ENCODE data around the gene ALG10. TPM values are rescaled to one million over a fixed set of nuclear protein-coding genes. Genes with fewer than 3 reads are reported as not detected.
"Not testable (repeated sequence)": the region's sequence is repeated elsewhere in the genome, so short reads cannot be mapped to it uniquely, and the experiment has no call there.

ALG10 gene
- total RNA-seq, 3 donors from 2014 or later = 7.5 to 12.4 (median 7.7) TPM

- no peak for DNase-seq (ENCODE audit: low spot score in 2 of 2)
- TF ChIP-seq POLR2A (IDR thresholded peaks at IDR 0.05) = no peak
- no peak for TF ChIP-seq POLR2AphosphoS5 (IDR thresholded peaks at IDR 0.05)
- TF ChIP-seq CTCF (IDR thresholded peaks at IDR 0.05) = no peak
- H3K9me3 ChIP-seq = no peaks in the 10 kb centered on the region
- intact Hi-C loops (cut with DNase I; ENCODE audit: low total_unique reads) = no loop called here
- no peaks in the 10 kb centered on the region for H3K36me3 ChIP-seq
- no peak overlapping the region for H3K4me3 ChIP-seq
- H3K4me1 ChIP-seq = no peaks in the 10 kb centered on the region
- no peak overlapping the region for H3K27ac ChIP-seq
- no peaks in the 10 kb centered on the region for H3K27me3 ChIP-seq
These were observed 27.2 kb upstream of the ALG10 start for GRCh38 chr12:33994857-33995808.

GRCh38 chr12:34008835-34009234 is 13.5 kb upstream of the ALG10 start:
- intact Hi-C loops (cut with DNase I; ENCODE audit: low total_unique reads); H3K4me3 ChIP-seq; H3K9me3 ChIP-seq; H3K4me1 ChIP-seq; DNase-seq (ENCODE audit: low spot score in 2 of 2); H3K27me3 ChIP-seq; H3K36me3 ChIP-seq; H3K27ac ChIP-seq: not testable (repeated sequence)

GRCh38 chr12:34016361-34016760 is 5.9 kb upstream of the ALG10 start:
- no peak for DNase-seq (ENCODE audit: low spot score in 2 of 2)
- Histone ChIP-seq H3K9me3 (no peaks in the 10 kb centered on the region), H3K27ac (no peak overlapping the region), H3K4me3 (no peak overlapping the region), H3K36me3 (no peaks in the 10 kb centered on the region), H3K4me1 (no peaks in the 10 kb centered on the region), H3K27me3 (no peaks in the 10 kb centered on the region)
- intact Hi-C loops (cut with DNase I; ENCODE audit: low total_unique reads) = no loop called here
- TF ChIP-seq CTCF (IDR thresholded peaks at IDR 0.05) = no peak
- TF ChIP-seq POLR2AphosphoS5 (IDR thresholded peaks at IDR 0.05) = no peak
- TF ChIP-seq POLR2A (IDR thresholded peaks at IDR 0.05) = no peak

GRCh38 chr12:34021071-34021470 is 1.2 kb upstream of the ALG10 start:
- H3K9me3 ChIP-seq = no peaks in the 10 kb centered on the region
- TF ChIP-seq CTCF (IDR thresholded peaks at IDR 0.05) (no peak), POLR2A (IDR thresholded peaks at IDR 0.05) (no peak), POLR2AphosphoS5 (IDR thresholded peaks at IDR 0.05) (no peak)
- H3K4me3 ChIP-seq = peak overlapping the region in 2 of 3 donors; percentile 71 to 85
- H3K4me1 ChIP-seq = no peaks in the 10 kb centered on the region
- intact Hi-C loops (cut with DNase I; ENCODE audit: low total_unique reads) = loop anchor here (10.0 kb wide), 1 partner anchor 1266 kb away; the partner anchor contains the start of gene YARS2
- no peaks in the 10 kb centered on the region for H3K27me3 ChIP-seq
- H3K27ac ChIP-seq = peak overlapping the region in 1 of 2 donors; percentile 75
- H3K36me3 ChIP-seq = no peaks in the 10 kb centered on the region
- DNase-seq (ENCODE audit: low spot score in 2 of 2) = no peak

- intact Hi-C loops (cut with DNase I; ENCODE audit: low total_unique reads) = loop anchor here (10.0 kb wide), 1 partner anchor 1273 kb away; the partner anchor contains the start of gene YARS2
- not testable (repeated sequence) for DNase-seq (ENCODE audit: low spot score in 2 of 2); H3K4me3 ChIP-seq; H3K9me3 ChIP-seq; H3K27me3 ChIP-seq; H3K36me3 ChIP-seq; H3K4me1 ChIP-seq; H3K27ac ChIP-seq
These were observed 5.4 kb downstream of the ALG10 start for GRCh38 chr12:34027661-34028060.

- H3K9me3 ChIP-seq = no peaks in the 10 kb centered on the region
- TF ChIP-seq POLR2A (IDR thresholded peaks at IDR 0.05) (no peak), CTCF (IDR thresholded peaks at IDR 0.05) (no peak), POLR2AphosphoS5 (IDR thresholded peaks at IDR 0.05) (no peak)
- no peak overlapping the region for H3K27ac ChIP-seq
- no peaks in the 10 kb centered on the region for H3K4me1 ChIP-seq
- H3K36me3 ChIP-seq = no peaks in the 10 kb centered on the region
- no peaks in the 10 kb centered on the region for H3K27me3 ChIP-seq
- no peak overlapping the region for H3K4me3 ChIP-seq
- intact Hi-C loops (cut with DNase I; ENCODE audit: low total_unique reads) = no loop called here
- DNase-seq (ENCODE audit: low spot score in 2 of 2) = no peak
These were observed 8.3 kb downstream of the ALG10 start for GRCh38 chr12:34030591-34030990.
